Progenitor cell of endocrine pancreas (in vitro differentiated cells): ENCODE measurements around the gene ZNF564. TPM values are rescaled to one million over a fixed set of nuclear protein-coding genes. Genes with fewer than 3 reads are reported as not detected.

Experiments used
- DNase-seq: peaks from one replicate; pipeline ENCODE4 v3.0.0; 2021; ENCODE audit warnings: low spot score; ENCODE audit not compliant: unreplicated experiment
- H3K27ac Mint-ChIP-seq: 2 replicates; pipeline ENCODE4 v1.8.0; 2021; ENCODE audit warnings: mild to moderate bottlenecking, moderate library complexity, mixed read lengths
- H3K27me3 Mint-ChIP-seq: 2 replicates; pipeline ENCODE4 v1.8.0; 2021; ENCODE audit warnings: mixed read lengths
- H3K36me3 Mint-ChIP-seq: 2 replicates; pipeline ENCODE4 v1.8.0; 2022; ENCODE audit warnings: mixed read lengths; ENCODE audit not compliant: insufficient read depth
- H3K4me1 Mint-ChIP-seq: 2 replicates; pipeline ENCODE4 v1.8.0; 2021; ENCODE audit warnings: low read depth, mixed read lengths
- H3K4me3 Mint-ChIP-seq: 2 replicates; pipeline ENCODE4 v1.8.0; 2021; ENCODE audit warnings: low read depth, mild to moderate bottlenecking, moderate library complexity, mixed read lengths
- H3K9me3 Mint-ChIP-seq: 2 replicates; pipeline ENCODE4 v1.8.0; 2021; ENCODE audit warnings: low read depth, mixed read lengths
- CTCF ChIP-seq: fragments of 200-600 bp; sonication (generic); IDR thresholded peaks from one replicate; pipeline ENCODE4 v1.5.0; 2021; ENCODE audit warnings: antibody characterized with exemption, mild to moderate bottlenecking; ENCODE audit not compliant: unreplicated experiment
- total RNA-seq: library from RNA; stranded (reverse); gene quantifications from 2 replicates; pipeline ENCODE4 v1.2.1, GENCODE V29; 2021

Gene ZNF564
- total RNA-seq, 1 donor from 2014 or later, result 23.1 TPM

GRCh38 chr19:12543855-12544254 lies 7.4 kb downstream of the ZNF564 start:
- H3K9me3 Mint-ChIP-seq, result peaks cover 38% of the 10 kb centered on the region
- H3K27me3 Mint-ChIP-seq, result no peaks in the 10 kb centered on the region
- no peak for TF ChIP-seq CTCF
- H3K36me3 Mint-ChIP-seq, result peaks cover 64% of the 10 kb centered on the region
- no peak for DNase-seq
- H3K27ac Mint-ChIP-seq, result no peak overlapping the region
- no peak overlapping the region for H3K4me3 Mint-ChIP-seq
- H3K4me1 Mint-ChIP-seq, result peaks cover 7% of the 10 kb centered on the region

- no peak for DNase-seq
- H3K4me1 Mint-ChIP-seq, result no peaks in the 10 kb centered on the region
- H3K9me3 Mint-ChIP-seq, result peaks cover 66% of the 10 kb centered on the region
- H3K36me3 Mint-ChIP-seq, result peaks cover 86% of the 10 kb centered on the region
- TF ChIP-seq CTCF, result no peak
- no peak overlapping the region for H3K4me3 Mint-ChIP-seq
- H3K27ac Mint-ChIP-seq, result peak overlapping the region; percentile 84
- no peaks in the 10 kb centered on the region for H3K27me3 Mint-ChIP-seq
Observed at GRCh38 chr19:12527034-12527836, 24.0 kb downstream of the ZNF564 start.

GRCh38 chr19:12526542-12526941 lies 24.7 kb downstream of the ZNF564 start:
- peaks cover 68% of the 10 kb centered on the region for H3K9me3 Mint-ChIP-seq
- TF ChIP-seq CTCF, result no peak
- H3K4me1 Mint-ChIP-seq, result no peaks in the 10 kb centered on the region
- H3K27ac Mint-ChIP-seq, result peak overlapping the region; percentile 84
- H3K27me3 Mint-ChIP-seq, result no peaks in the 10 kb centered on the region
- H3K36me3 Mint-ChIP-seq, result peaks cover 88% of the 10 kb centered on the region
- H3K4me3 Mint-ChIP-seq, result no peak overlapping the region
- DNase-seq, result no peak

GRCh38 chr19:12521996-12522395 lies 29.3 kb downstream of the ZNF564 start:
- no peak overlapping the region for H3K4me3 Mint-ChIP-seq
- H3K4me1 Mint-ChIP-seq, result no peaks in the 10 kb centered on the region
- H3K27me3 Mint-ChIP-seq, result no peaks in the 10 kb centered on the region
- peaks cover 73% of the 10 kb centered on the region for H3K36me3 Mint-ChIP-seq
- no peak for TF ChIP-seq CTCF
- peak overlapping the region; percentile 62 for H3K27ac Mint-ChIP-seq
- H3K9me3 Mint-ChIP-seq, result peaks cover 62% of the 10 kb centered on the region
- no peak for DNase-seq

- no peaks in the 10 kb centered on the region for H3K4me1 Mint-ChIP-seq
- TF ChIP-seq CTCF, result no peak
- no peaks in the 10 kb centered on the region for H3K27me3 Mint-ChIP-seq
- H3K27ac Mint-ChIP-seq, result no peak overlapping the region
- DNase-seq, result no peak
- H3K4me3 Mint-ChIP-seq, result no peak overlapping the region
- peaks cover 38% of the 10 kb centered on the region for H3K9me3 Mint-ChIP-seq
- peaks cover 20% of the 10 kb centered on the region for H3K36me3 Mint-ChIP-seq
Observed at GRCh38 chr19:12513531-12514061, 37.7 kb downstream of the ZNF564 start.
